HepG2 (cell line): ENCODE results near the gene RCC1. TPM values are rescaled to one million over a fixed set of nuclear protein-coding genes. Genes with fewer than 3 reads are reported as not detected.

Experiments used
- ATAC-seq: fragments of 200-7000 bp; cut with Tn5 transposase; 3 replicates; pipeline ENCODE4 v1.9.1; 2020; ENCODE audit warnings: mild to moderate bottlenecking, moderate library complexity
- BruUV-seq: library from RNA; stranded (reverse); fragments of 400-500 nt; replicated peaks from 2 replicates; lab custom pipeline; 2021; lab: Mats Ljungman, UMichigan
- CTCF ChIA-PET: fragments of 300-600 bp; formaldehyde crosslinking; extraction: SDS; loops from one replicate; lab custom pipeline; 2021; ENCODE audit warnings: low total read pairs, inconsistent platforms, low intra/inter-chr PET ratio; lab: Yijun Ruan, JAX
- POLR2A ChIA-PET: fragments of 350-600 bp; sonication (Branson Sonifier 250); formaldehyde crosslinking; loops from one replicate; lab custom pipeline; 2020; ENCODE audit warnings: antibody characterized with exemption, inconsistent platforms; lab: Yijun Ruan, JAX
- DNase-seq: peaks from one replicate; pipeline ENCODE4 v3.0.0-alpha.2; 2015; ENCODE audit warnings: low spot score
- FAIRE-seq: peaks from 3 replicates; lab custom pipeline; 2011; peaks lifted over from hg19 to GRCh38; lab: Jason Lieb, UNC
- H2AFZ ChIP-seq: one replicate; pipeline ENCODE4 v1.6.1; 2011; ENCODE audit warnings: low read length, inconsistent platforms
- H3K27ac ChIP-seq: fragments of 300-600 bp; 3 replicates; pipeline ENCODE4 v1.8.0; 2011; ENCODE audit warnings: mixed run types, mild to moderate bottlenecking, mixed read lengths, low read length, inconsistent platforms; ENCODE audit not compliant: insufficient read depth; ENCODE audit errors: extremely low read length
- H3K27me3 ChIP-seq, 2 experiments: fragments of 200-600 bp in 1 of 2; 2 replicates in 1 of 2; 3 replicates in 1 of 2; pipeline versions ENCODE4 v1.6.0 to v1.8.0; 2011; ENCODE audit warnings: low read length in 2 of 2, mild to moderate bottlenecking in 2 of 2, moderate library complexity in 2 of 2, inconsistent platforms in 1 of 2; ENCODE audit not compliant: insufficient read depth in 2 of 2, control insufficient read depth in 1 of 2
- H3K36me3 ChIP-seq, 2 experiments: fragments of 200-600 bp in 1 of 2; replicated peaks in 1 of 2; 2 replicates in 1 of 2; 3 replicates in 1 of 2; pipeline versions ENCODE4 v1.5.1 to v1.8.0; 2011; ENCODE audit warnings: low read length in 2 of 2, inconsistent platforms in 1 of 2; ENCODE audit not compliant: insufficient read depth in 2 of 2, control insufficient read depth in 1 of 2
- H3K4me1 ChIP-seq: 2 replicates; pipeline ENCODE4 v1.5.1; 2012; ENCODE audit warnings: low read length, inconsistent platforms; ENCODE audit not compliant: insufficient read depth
- H3K4me2 ChIP-seq: 2 replicates; pipeline ENCODE4 v1.6.0; 2011; ENCODE audit warnings: low read depth, low read length, inconsistent platforms
- H3K4me3 ChIP-seq, 3 experiments: fragments of 200-600 bp in 1 of 3; sonication (generic), shearing (Covaris generic) in 1 of 3; replicated peaks in 1 of 3; 2 replicates each; pipeline ENCODE4 v1.5.1; 2011 to 2016; ENCODE audit warnings: low read length in 3 of 3, inconsistent platforms in 2 of 3, low read depth in 2 of 3, mild to moderate bottlenecking in 2 of 3, control low read depth in 1 of 3, mixed read lengths in 1 of 3; ENCODE audit not compliant: insufficient read depth in 1 of 3
- H3K79me2 ChIP-seq: one replicate; pipeline ENCODE4 v1.6.1; 2011; ENCODE audit warnings: low read length, inconsistent platforms; ENCODE audit not compliant: insufficient read depth
- H3K9ac ChIP-seq: 2 replicates; pipeline ENCODE4 v1.6.0; 2011; ENCODE audit warnings: mild to moderate bottlenecking, low read depth, low read length, inconsistent platforms; ENCODE audit not compliant: insufficient read depth
- H3K9me3 ChIP-seq: 2 replicates; pipeline ENCODE4 v1.5.1; 2012; ENCODE audit warnings: mild to moderate bottlenecking, low read length
- H4K20me1 ChIP-seq: 2 replicates; pipeline ENCODE4 v1.6.0; 2011; ENCODE audit warnings: inconsistent platforms, mild to moderate bottlenecking, low read length, moderate library complexity; ENCODE audit not compliant: insufficient read depth
- KDM2A ChIP-seq: sonication (generic); formaldehyde crosslinking; IDR thresholded peaks from 2 replicates; pipeline ENCODE4 v1.4.0; 2020; ENCODE audit warnings: low read depth, missing genetic modification reagents, borderline replicate concordance
- LRRFIP1 ChIP-seq: sonication (generic); formaldehyde crosslinking; conservative IDR thresholded peaks from 2 replicates; pipeline ENCODE4 v1.4.0; 2020; ENCODE audit warnings: missing genetic modification reagents
- MXD3 ChIP-seq: IDR thresholded peaks from 2 replicates; pipeline ENCODE4 v1.6.1; 2016; ENCODE audit warnings: mild to moderate bottlenecking, missing biosample characterization, missing genetic modification reagents
- NR0B2 ChIP-seq: sonication (generic); formaldehyde crosslinking; IDR thresholded peaks from 2 replicates; pipeline ENCODE4 v1.4.0; 2020; ENCODE audit warnings: mild to moderate bottlenecking, missing genetic modification reagents
- PHB2 ChIP-seq: fragments of 450-650 bp; IDR thresholded peaks from 2 replicates; pipeline ENCODE4 v1.6.1; 2018; ENCODE audit not compliant: partially characterized antibody
- TEAD2 ChIP-seq: sonication (generic); formaldehyde crosslinking; IDR thresholded peaks from 2 replicates; pipeline ENCODE4 v1.9.0; 2021; ENCODE audit warnings: missing genetic modification reagents
- THRA ChIP-seq: sonication (generic); formaldehyde crosslinking; IDR thresholded peaks from 2 replicates; pipeline ENCODE4 v1.4.0; 2020; ENCODE audit warnings: missing genetic modification reagents, borderline replicate concordance
- ZC3H4 ChIP-seq: sonication (generic); formaldehyde crosslinking; IDR thresholded peaks from 2 replicates; pipeline ENCODE4 v1.4.0; 2020; ENCODE audit warnings: missing genetic modification reagents, borderline replicate concordance
- ZFP90 ChIP-seq: sonication (generic); formaldehyde crosslinking; IDR thresholded peaks from 2 replicates; pipeline ENCODE4 v1.8.0; 2022; ENCODE audit warnings: missing genetic modification reagents, mild to moderate bottlenecking, inconsistent platforms, borderline replicate concordance
- ZNF24 ChIP-seq: fragments of 450-650 bp; IDR thresholded peaks from 2 replicates; pipeline ENCODE4 v1.6.1; 2017; ENCODE audit warnings: antibody characterized with exemption, mild to moderate bottlenecking
- ZNF34 ChIP-seq: sonication (generic); formaldehyde crosslinking; IDR thresholded peaks from 2 replicates; pipeline ENCODE4 v1.4.0; 2020; ENCODE audit warnings: mild to moderate bottlenecking, missing genetic modification reagents, borderline replicate concordance
- ZNF572 ChIP-seq: sonication (generic); formaldehyde crosslinking; IDR thresholded peaks from 2 replicates; pipeline ENCODE4 v1.5.1; 2020; ENCODE audit warnings: mild to moderate bottlenecking, missing genetic modification reagents
- ZNF660 ChIP-seq: sonication (generic); formaldehyde crosslinking; IDR thresholded peaks from 2 replicates; pipeline ENCODE4 v1.5.1; 2020; ENCODE audit warnings: mild to moderate bottlenecking, low read depth, missing genetic modification reagents, borderline replicate concordance
- ZNF724P ChIP-seq: sonication (generic); formaldehyde crosslinking; IDR thresholded peaks from 2 replicates; pipeline ENCODE4 v1.8.0; 2022; ENCODE audit warnings: missing genetic modification reagents, borderline replicate concordance
- ZNF777 ChIP-seq: sonication (generic); formaldehyde crosslinking; IDR thresholded peaks from 2 replicates; pipeline ENCODE4 v1.4.0; 2020; ENCODE audit warnings: missing genetic modification reagents
- ZNF780A ChIP-seq: sonication (generic); formaldehyde crosslinking; IDR thresholded peaks from 2 replicates; pipeline ENCODE4 v1.8.0; 2022; ENCODE audit warnings: mild to moderate bottlenecking, missing genetic modification reagents, moderate library complexity
- WGBS: methylation state at CpG from one replicate; pipeline ENCODE4 v1.1.6; 2017; ENCODE audit warnings: low lambda C conversion rate; 5-methylcytosine and 5-hydroxymethylcytosine counted together
- in situ Hi-C: cut with HindIII; loops from 2 replicates; pipeline ENCODE4 v1.10.0; 2017; ENCODE audit warnings: low pct_unique_long_range_greater_than_20kb; ENCODE audit not compliant: extremely low pct_ligation_motif_present
- intact Hi-C: fragments of 100-400 bp; cut with micrococcal nuclease; formaldehyde crosslinking; loops from one replicate; pipeline ENCODE4 v1.10.0; 2022; ENCODE audit not compliant: unreplicated experiment
- polyA plus RNA-seq, 8 experiments: library from polyadenylated mRNA; depleted of rRNA in 3 of 8; stranded (reverse) in 7 of 8; unstranded in 1 of 8; fragments of >200 nt; fragmentation: Illumina TruSeq in 4 of 8; extraction: Trizol in 4 of 8; gene quantifications; 2 replicates each; pipeline versions ENCODE4 v1.2.1 to v1.2.3, GENCODE V29; 2011 to 2016; ENCODE audit warnings: low read depth in 4 of 8, missing spikeins in 1 of 8, mixed read lengths in 1 of 8; ENCODE audit not compliant: insufficient read depth in 1 of 8
- total RNA-seq, 5 experiments: library from RNA; depleted of rRNA; stranded (reverse); fragments of >200 nt; fragmentation: Illumina TruSeq; extraction: Trizol; gene quantifications; 2 replicates each; pipeline ENCODE4 v1.2.3, GENCODE V29; 2016; ENCODE audit warnings: low read depth in 1 of 5
- TF ChIP-seq, protein P1 (sequence below): sonication (generic); formaldehyde crosslinking; IDR thresholded peaks from 2 replicates; pipeline ENCODE4 v1.5.0; 2020; ENCODE audit warnings: missing genetic modification reagents
- TF ChIP-seq, protein P2 (sequence below): IDR thresholded peaks from 2 replicates; pipeline ENCODE4 v1.6.1; 2016

The RCC1 gene
- total and polyA plus RNA-seq, 2 of the 13 experiments (the other 11 are each of a cell fraction or from before 2014, with no cell fraction given), result 47.2 to 80.8 TPM

DNA sequence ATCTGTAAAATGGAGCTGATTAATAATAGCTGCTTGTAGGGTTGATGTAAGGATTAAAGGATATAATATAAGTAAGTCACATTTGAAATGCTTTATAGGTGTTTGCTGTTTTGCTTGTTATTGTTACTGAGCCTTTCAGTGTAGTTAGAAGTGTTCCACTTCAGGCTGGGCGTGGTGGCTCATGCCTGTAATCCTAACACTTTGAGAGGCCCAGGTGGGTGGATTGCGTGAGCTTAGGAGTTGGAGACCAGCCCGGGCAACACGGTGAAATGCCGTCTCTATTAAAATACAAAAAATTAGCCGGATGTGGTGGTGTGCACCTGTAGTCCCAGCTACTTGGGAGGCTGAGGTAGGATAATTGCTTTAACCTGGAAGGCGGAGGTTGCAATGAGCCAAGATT, 59.2 kb downstream of the RCC1 start:
- no peak overlapping the region for H3K9ac ChIP-seq
- WGBS, result 96% methylated on average over 7 of the region's 7 CpGs
- H3K79me2 ChIP-seq, result no peaks in the 10 kb centered on the region
- ATAC-seq, result no peak
- no peaks in the 10 kb centered on the region for H3K9me3 ChIP-seq
- CTCF ChIA-PET, result no interaction called here
- TF ChIP-seq, protein P1, sequence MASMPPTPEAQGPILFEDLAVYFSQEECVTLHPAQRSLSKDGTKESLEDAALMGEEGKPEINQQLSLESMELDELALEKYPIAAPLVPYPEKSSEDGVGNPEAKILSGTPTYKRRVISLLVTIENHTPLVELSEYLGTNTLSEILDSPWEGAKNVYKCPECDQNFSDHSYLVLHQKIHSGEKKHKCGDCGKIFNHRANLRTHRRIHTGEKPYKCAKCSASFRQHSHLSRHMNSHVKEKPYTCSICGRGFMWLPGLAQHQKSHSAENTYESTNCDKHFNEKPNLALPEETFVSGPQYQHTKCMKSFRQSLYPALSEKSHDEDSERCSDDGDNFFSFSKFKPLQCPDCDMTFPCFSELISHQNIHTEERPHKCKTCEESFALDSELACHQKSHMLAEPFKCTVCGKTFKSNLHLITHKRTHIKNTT (CRISPR knock-in tag), result no peak
- no peak for TF ChIP-seq ZNF777 (CRISPR knock-in tag)
- TF ChIP-seq KDM2A (CRISPR knock-in tag), result no peak
- no peak for TF ChIP-seq ZNF572
- no peak for TF ChIP-seq ZFP90
- no peak for TF ChIP-seq NR0B2 (CRISPR knock-in tag)
- no peak for TF ChIP-seq ZNF724P (CRISPR knock-in tag)
- TF ChIP-seq ZNF24, result no peak
- no peak for TF ChIP-seq MXD3
- TF ChIP-seq ZNF780A (CRISPR knock-in tag), result no peak
- TF ChIP-seq LRRFIP1, result no peak
- TF ChIP-seq PHB2, result no peak
- no peak for TF ChIP-seq THRA
- TF ChIP-seq ZC3H4 (CRISPR knock-in tag), result no peak
- TF ChIP-seq, protein P2, sequence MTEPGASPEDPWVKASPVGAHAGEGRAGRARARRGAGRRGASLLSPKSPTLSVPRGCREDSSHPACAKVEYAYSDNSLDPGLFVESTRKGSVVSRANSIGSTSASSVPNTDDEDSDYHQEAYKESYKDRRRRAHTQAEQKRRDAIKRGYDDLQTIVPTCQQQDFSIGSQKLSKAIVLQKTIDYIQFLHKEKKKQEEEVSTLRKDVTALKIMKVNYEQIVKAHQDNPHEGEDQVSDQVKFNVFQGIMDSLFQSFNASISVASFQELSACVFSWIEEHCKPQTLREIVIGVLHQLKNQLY (CRISPR knock-in tag), result no peak
- no peak for TF ChIP-seq ZNF660 (CRISPR knock-in tag)
- no peak for TF ChIP-seq ZNF34
- TF ChIP-seq TEAD2 (CRISPR knock-in tag), result no peak
- TF ChIP-seq, all 625 proteins: peak for 0
- Histone ChIP-seq H3K4me3 (no peak overlapping the region), H2AFZ (no peak overlapping the region), H3K4me1 (no peaks in the 10 kb centered on the region), H3K27ac (no peak overlapping the region), H4K20me1 (no peaks in the 10 kb centered on the region), H3K36me3 (peaks cover 19 to 61% of the 10 kb centered on the region in 2 experiments; a peak in 4 of 5 replicates), H3K27me3 (no peaks in the 10 kb centered on the region), H3K4me2 (no peak overlapping the region)
- POLR2A ChIA-PET, result interaction anchor here (3.0 kb wide), 1 partner anchor 15 kb away, joined by 25 read pairs; no protein-coding TSS in a partner anchor
- intact Hi-C loops, result no loop called here
- BruUV-seq, result no TSS peak
- in situ Hi-C loops, result no loop called here
- DNase-seq, result no peak
- no peak for FAIRE-seq
